GM18873 (cell line): ENCODE data around the gene AFDN.

Experiments used
- ATAC-seq: cut with Tn5 transposase; IDR thresholded peaks from one replicate; pipeline ENCODE4 v1.9.1; 2021; ENCODE audit warnings: mild to moderate bottlenecking, moderate library complexity, moderate number of reproducible peaks; ENCODE audit not compliant: unreplicated experiment, low FRiP score

AFDN gene

DNA sequence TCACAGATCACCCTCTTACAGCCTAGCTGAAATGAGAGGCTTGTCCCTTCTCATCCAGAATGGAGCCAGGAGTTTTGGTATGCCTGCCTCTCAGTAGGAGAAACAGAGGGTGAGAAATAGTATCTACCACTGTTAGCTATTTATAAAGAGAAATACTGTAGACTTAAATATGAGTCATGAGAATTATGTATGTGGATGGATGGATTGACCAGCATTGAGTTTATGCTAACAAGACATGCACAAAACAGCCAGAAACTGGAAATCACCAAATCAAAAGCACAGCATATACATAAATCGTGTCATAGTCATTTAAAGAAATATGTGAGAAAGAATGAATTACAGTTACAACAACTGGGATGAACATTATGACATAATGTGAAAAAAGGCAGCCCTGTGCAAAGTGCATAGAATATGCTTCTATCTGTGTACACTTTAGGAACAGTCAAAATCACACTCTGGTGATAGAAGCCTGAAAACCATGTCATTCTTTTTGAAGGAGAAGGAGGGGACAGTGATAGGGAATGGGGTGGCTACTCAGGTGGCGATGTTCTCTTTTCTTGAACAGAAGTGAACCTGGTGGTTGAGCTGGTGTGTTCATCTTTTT lies 90.9 kb downstream of the AFDN start:
- no peak for ATAC-seq

GRCh38 chr6:167918548-167919278 lies 92.0 kb downstream of the AFDN start:
- no peak for ATAC-seq

- ATAC-seq, result no peak
Observed at GRCh38 chr6:167919349-167919748, 92.6 kb downstream of the AFDN start.

- no peak for ATAC-seq
Observed at GRCh38 chr6:167920165-167920564, 93.5 kb downstream of the AFDN start.

DNA sequence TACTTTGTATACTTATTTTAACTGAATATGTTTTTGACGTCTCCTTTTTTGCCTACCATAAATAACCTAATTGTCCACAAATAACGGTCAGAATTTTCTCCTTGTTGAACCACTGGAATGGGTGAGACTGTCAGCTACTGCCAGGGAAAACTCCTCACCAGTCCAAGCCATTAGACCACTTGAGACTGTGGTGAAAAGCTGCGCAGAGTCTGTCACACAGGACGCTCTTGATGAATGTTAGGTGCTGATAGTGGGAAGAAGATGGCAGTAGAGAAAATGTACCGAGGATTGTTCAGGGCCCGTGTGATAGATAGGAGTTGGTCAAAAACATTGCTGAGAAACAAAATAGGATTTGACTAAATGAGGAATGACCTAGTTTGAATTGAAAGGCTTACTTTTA lies 95.1 kb downstream of the AFDN start:
- no peak for ATAC-seq

DNA sequence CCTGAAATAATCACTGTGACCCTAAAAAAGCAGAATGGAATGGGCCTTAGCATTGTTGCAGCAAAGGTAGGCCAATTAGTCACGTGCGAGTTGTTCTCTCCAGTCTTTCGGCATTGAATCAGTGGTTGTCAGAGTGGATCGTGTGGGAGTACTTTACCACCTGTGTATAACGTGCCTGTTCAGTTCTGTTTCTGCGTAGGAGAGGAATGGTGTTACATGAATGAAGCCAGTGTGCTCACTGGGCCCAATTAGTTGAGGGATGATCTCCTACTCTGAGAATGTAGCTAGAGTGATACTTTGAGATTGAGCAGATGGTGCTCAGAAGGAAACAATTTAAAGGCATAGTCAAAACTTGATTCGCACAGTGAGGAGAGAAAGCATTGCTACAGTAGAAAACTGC lies 98.3 kb downstream of the AFDN start:
- no peak for ATAC-seq

GRCh38 chr6:167927246-167927645 lies 100.5 kb downstream of the AFDN start:
- no peak for ATAC-seq

DNA sequence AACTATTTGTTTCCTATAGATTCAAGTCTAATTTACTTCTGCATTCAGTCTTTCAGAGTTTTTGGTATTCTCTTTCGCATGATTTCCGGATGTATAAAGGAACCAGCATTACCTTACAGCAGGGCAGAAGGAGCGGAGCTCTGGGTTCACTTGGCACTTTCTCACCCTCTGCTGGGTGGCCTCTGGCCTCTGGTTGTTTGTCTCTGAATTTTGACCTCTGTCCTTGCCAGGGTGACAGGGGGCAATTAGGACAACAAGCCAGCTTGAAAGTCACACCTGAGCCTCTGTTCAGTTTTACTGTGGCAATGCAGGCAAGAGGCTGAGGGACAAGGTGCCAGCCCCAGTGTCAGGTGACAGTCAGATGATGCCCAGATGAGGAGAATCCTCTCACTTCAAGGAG lies 101.4 kb downstream of the AFDN start:
- no peak for ATAC-seq

GRCh38 chr6:167930295-167930694 lies 103.6 kb downstream of the AFDN start:
- no peak for ATAC-seq

GRCh38 chr6:167932468-167933276 lies 106.0 kb downstream of the AFDN start:
- no peak for ATAC-seq

DNA sequence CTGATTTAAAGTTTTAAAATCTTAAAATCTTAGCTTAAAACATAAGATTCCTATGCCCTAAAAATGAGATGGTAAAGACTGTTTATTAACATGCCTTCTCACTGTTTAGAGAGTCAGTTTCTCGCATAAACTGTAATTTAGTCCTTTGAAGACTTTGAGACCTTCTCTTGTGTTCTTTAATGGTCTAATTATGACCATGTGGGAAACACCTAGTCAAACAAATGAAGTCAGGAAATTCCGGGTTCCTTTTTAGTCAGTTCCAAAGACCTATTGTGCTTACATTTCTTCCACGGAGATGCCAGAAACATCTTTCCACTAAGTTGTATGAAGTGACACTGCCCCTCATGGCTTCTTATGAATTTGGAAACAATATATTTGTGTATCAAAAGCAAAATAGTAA lies 106.6 kb downstream of the AFDN start:
- ATAC-seq, result no peak

DNA sequence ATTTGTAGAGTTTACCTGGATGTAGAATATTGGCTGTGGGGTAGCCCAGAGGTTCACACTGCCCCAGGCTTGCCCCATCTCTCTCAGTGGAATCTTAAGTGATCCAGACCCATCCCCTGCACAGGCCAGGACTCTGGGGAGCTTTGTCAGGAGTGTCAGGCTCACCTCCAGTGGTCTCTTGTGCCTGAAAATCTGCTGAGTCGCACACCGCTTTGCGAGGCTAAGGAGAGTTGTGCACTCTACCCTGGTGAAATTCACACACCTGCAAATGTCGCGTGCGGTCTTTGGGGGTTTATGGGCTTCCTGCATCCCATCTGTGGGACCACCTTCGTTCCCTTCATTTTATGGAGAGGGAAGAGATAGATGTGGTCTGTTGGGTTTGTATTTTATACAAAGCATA lies 107.1 kb downstream of the AFDN start:
- no peak for ATAC-seq

GRCh38 chr6:167934426-167934864 lies 107.7 kb downstream of the AFDN start:
- no peak for ATAC-seq

DNA sequence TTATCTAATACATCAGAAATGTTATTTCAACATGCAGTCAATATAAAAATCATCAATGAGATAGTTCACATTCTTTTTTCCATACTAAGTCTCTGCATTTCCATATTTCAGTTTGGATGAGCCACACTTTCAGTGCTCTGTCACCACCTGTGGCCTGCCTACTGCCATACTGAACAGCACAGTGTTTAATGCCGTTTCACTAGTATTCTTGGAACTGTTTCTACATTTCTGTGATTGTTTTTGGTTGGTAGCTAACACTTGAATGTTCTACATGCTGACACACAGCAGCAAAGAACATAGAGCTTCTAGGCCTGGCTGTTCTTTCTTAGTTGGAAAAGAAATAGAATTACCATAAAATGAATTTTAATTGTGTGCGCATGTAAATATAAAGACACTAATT lies 109.3 kb downstream of the AFDN start:
- ATAC-seq, result no peak

- no peak for ATAC-seq
Observed at GRCh38 chr6:167937301-167937700, 110.6 kb downstream of the AFDN start.

DNA sequence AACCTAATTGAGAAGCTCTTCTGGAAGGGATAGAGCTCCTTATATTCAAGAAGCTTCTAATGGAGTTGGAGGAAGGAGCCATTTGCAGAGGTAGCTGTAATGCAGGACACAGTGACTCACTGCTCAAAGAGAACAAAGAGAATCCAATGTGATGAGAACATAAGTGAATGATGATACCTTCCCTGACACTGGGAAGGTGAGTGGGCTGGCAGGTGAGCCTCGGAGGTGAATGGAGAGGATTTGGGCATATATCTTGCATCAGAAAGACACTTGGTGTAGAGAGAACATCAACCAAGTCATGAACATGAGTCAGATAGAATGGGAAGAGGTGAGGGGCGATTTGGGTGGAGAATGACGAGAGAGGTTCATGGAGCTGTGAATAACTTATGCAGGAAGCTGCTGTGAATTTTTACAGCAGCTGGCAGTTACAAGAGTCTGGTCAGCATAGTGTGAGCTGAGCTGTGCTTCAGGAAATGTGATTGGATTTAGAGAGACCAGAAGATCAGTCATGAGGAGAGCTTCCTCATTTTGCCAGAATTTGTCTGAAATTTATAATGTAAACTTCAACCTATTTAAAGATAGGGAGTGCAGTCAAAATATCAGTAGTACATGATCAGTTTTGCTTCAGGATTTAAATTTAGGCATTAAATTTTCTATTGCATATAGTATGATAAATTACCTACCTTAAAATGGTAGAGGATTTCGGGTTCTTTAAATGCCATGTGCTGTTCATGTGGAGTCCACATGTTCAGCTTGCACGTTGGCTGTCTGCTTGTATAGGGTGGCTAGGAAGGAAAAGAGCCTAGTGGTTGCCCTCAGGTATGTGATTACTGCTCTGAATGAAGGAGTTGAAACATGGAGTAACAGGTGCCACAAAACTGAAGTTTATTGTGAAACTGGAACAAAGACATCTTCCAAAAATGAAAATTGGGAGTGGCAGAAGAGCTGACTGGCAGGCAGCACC lies 111.5 kb downstream of the AFDN start:
- no peak for ATAC-seq

DNA sequence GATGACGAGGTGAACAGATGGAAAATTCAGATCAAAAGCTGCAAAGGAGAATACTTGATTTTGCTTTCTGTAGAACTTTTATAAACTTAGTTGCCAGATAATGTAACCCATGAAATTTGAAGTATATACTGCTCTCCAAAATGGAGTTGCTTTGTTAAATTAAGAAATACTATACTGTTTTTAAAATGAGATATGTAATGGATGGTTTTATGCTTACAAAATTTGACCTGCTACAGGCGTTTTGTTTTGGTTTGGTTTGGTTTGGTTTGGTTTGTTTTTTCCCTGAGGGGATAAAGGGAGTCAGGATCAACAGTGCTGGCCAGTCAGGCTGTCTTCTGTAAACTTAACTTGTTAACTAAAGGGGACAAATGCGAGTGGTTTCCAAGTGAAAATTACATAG lies 115.1 kb downstream of the AFDN start:
- ATAC-seq, result no peak

DNA sequence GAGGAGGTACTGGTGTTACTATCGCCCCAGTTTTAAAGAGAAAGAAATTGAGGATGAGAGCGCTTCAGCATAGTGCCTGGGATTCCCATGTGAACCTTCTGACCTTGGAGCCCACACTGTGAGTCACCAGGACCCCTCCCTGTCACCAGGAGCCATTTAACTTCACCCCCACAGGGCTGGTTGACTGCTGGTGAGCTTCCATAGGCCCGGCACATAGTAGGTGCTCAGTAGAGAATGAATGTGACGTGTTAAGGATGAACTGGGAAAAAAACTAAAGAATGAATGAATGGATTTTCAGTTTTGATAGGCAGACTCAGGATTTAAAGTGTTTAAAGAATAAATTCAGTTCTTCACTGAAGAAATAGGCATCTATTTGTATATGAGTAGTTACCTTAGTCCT lies 117.4 kb downstream of the AFDN start:
- no peak for ATAC-seq

DNA sequence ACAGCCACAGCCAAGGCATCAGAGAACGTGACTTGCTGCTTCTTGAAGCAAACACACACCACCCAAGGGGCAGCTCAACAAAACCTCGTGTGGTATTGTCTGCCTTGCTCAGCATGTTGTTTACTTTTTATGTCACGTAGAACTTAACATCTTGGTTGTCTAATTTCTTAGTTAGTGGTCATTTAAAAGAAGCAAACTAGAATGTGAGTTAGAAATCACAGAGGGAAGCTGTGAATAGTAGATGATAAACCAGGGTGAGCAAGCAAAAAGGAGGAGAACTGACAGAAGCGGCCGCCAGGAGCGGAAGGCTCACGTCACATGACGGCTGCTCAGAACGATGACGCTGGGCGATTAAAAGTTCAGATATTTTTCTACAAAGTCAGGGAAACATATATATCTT lies 119.3 kb downstream of the AFDN start:
- ATAC-seq, result no peak

DNA sequence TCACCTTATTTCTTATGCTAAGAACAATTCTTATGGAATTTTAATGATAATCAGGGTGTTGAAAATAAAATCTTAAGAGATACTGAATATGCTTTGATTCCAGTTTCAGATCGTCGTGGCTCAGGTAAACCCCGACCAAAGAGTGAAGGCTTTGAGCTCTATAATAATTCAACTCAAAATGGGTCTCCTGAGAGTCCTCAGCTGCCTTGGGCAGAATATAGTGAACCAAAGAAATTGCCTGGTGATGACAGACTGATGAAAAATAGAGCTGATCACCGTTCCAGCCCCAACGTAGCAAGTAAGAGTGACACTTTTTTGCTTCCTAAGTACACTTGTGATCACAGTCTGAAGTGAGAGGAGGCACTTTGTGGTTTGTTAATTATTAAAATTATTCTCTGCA lies 119.9 kb downstream of the AFDN start:
- ATAC-seq, result no peak
